HG03521 (cell line): ENCODE measurements around the gene CHADL.
"Not testable (repeated sequence)": the region's sequence is repeated elsewhere in the genome, so short reads cannot be mapped to it uniquely, and the experiment has no call there.

Experiments
- ATAC-seq: cut with Tn5 transposase; IDR thresholded peaks from one replicate; pipeline ENCODE4 v1.9.1; 2021; ENCODE audit warnings: mild to moderate bottlenecking, moderate library complexity; ENCODE audit not compliant: unreplicated experiment

Gene CHADL

GRCh38 chr22:41240377-41241132 lies at the start of gene CHADL:
CHADL (minus strand) TSS chr22:41240931; CDS start chr22:41240881, 50 bp downstream.
- ATAC-seq, result no peak

- ATAC-seq, result no peak
These were observed 48.9 kb upstream of the CHADL start for GRCh38 chr22:41289671-41290070.

GRCh38 chr22:41288245-41288946 lies 47.7 kb upstream of the CHADL start:
- ATAC-seq, result no peak

- ATAC-seq, result peak; percentile 6
These were observed 45.9 kb upstream of the CHADL start for GRCh38 chr22:41286639-41287091.

- peak; percentile 97 for ATAC-seq
These were observed 45.3 kb upstream of the CHADL start, which contains the start of gene RANGAP1 for GRCh38 chr22:41285820-41286638. RANGAP1 (minus strand) TSS chr22:41286187; CDS start chr22:41281044, 5,143 bp downstream.

GRCh38 chr22:41285441-41285819 lies 44.7 kb upstream of the CHADL start:
- no peak for ATAC-seq

GRCh38 chr22:41284465-41284864 lies 43.7 kb upstream of the CHADL start:
- ATAC-seq, result no peak

GRCh38 chr22:41280854-41281253 lies 40.1 kb upstream of the CHADL start:
- no peak for ATAC-seq

GRCh38 chr22:41280065-41280464 lies 39.3 kb upstream of the CHADL start:
- no peak for ATAC-seq

GRCh38 chr22:41274856-41275255 lies 34.1 kb upstream of the CHADL start:
- no peak for ATAC-seq

GRCh38 chr22:41273128-41273527 lies 32.4 kb upstream of the CHADL start:
- no peak for ATAC-seq

- no peak for ATAC-seq
These were observed 31.1 kb upstream of the CHADL start for GRCh38 chr22:41271787-41272186.

- ATAC-seq, result no peak
These were observed 27.2 kb upstream of the CHADL start for GRCh38 chr22:41267958-41268357.

GRCh38 chr22:41264408-41264941 lies 23.7 kb upstream of the CHADL start:
- no peak for ATAC-seq

- ATAC-seq, result no peak
These were observed 23.0 kb upstream of the CHADL start for GRCh38 chr22:41263704-41264103.

GRCh38 chr22:41262250-41262765 lies 21.6 kb upstream of the CHADL start:
- no peak for ATAC-seq

GRCh38 chr22:41261541-41262249 lies 21.0 kb upstream of the CHADL start:
- ATAC-seq, result no peak

- ATAC-seq, result no peak
These were observed 20.1 kb upstream of the CHADL start for GRCh38 chr22:41260871-41261270.

GRCh38 chr22:41259756-41260155 lies 19.0 kb upstream of the CHADL start:
- not testable (repeated sequence) for ATAC-seq

GRCh38 chr22:41257696-41258095 lies 17.0 kb upstream of the CHADL start:
- no peak for ATAC-seq
